H1 (cell line): ENCODE results near the gene PPAN. TPM values are rescaled to one million over a fixed set of nuclear protein-coding genes. Genes with fewer than 3 reads are reported as not detected.

ENCODE experiments used
- CTCF ChIA-PET: fragments of 300-600 bp; sonication (Branson Sonifier 250); formaldehyde crosslinking; loops from one replicate; lab custom pipeline; 2021; ENCODE audit not compliant: partially characterized antibody; lab: Charles Lee
- POLR2A ChIA-PET: fragments of 300-600 bp; sonication (Branson Sonifier 250); formaldehyde crosslinking; loops from one replicate; lab custom pipeline; 2021; ENCODE audit warnings: inconsistent platforms; ENCODE audit not compliant: partially characterized antibody; lab: Charles Lee
- DNase-seq, 2 experiments: peaks; one replicate each; pipeline versions ENCODE4 v3.0.0 to v3.0.0-alpha.2; 2010 to 2022; ENCODE audit warnings: low spot score in 2 of 2, low read depth in 1 of 2, mixed read lengths in 1 of 2
- FAIRE-seq: peaks from 2 replicates; lab custom pipeline; 2011; peaks lifted over from hg19 to GRCh38; lab: Jason Lieb, UNC
- H2AFZ ChIP-seq: 2 replicates; pipeline ENCODE4 v1.8.1; 2012; ENCODE audit warnings: low read length, inconsistent platforms
- H2AK5ac ChIP-seq: 2 replicates; pipeline ENCODE4 v1.6.1; 2013; ENCODE audit warnings: low read depth, low read length
- H2BK120ac ChIP-seq: replicated peaks from 2 replicates; pipeline ENCODE3; 2013; ENCODE audit warnings: low read depth, low read length, inconsistent platforms
- H2BK12ac ChIP-seq: 2 replicates; pipeline ENCODE4 v1.6.1; 2013; ENCODE audit warnings: low read depth, low read length
- H2BK15ac ChIP-seq: 2 replicates; pipeline ENCODE4 v1.6.1; 2013; ENCODE audit warnings: low read length
- H2BK20ac ChIP-seq: 2 replicates; pipeline ENCODE4 v1.6.1; 2013; ENCODE audit warnings: low read length
- H2BK5ac ChIP-seq: 2 replicates; pipeline ENCODE4 v1.6.1; 2013; ENCODE audit warnings: low read depth, low read length
- H3K14ac ChIP-seq: 2 replicates; pipeline ENCODE4 v1.6.1; 2013; ENCODE audit warnings: inconsistent platforms; ENCODE audit not compliant: insufficient read length
- H3K18ac ChIP-seq: 2 replicates; pipeline ENCODE4 v1.6.1; 2013; ENCODE audit warnings: low read length; ENCODE audit errors: extremely low read depth
- H3K23ac ChIP-seq: 2 replicates; pipeline ENCODE4 v1.6.1; 2013; ENCODE audit warnings: inconsistent platforms; ENCODE audit not compliant: insufficient read length
- H3K23me2 ChIP-seq: 2 replicates; pipeline ENCODE4 v1.6.1; 2013; ENCODE audit warnings: low read depth, low read length
- H3K27ac ChIP-seq: 2 replicates; pipeline ENCODE4 v1.6.1; 2011; ENCODE audit warnings: low read depth, low read length, inconsistent platforms
- H3K27me3 ChIP-seq, 4 experiments: replicated peaks in 1 of 4; 1 replicate in 1 of 4; 2 replicates in 3 of 4; pipeline versions ENCODE4 v1.6.1 to v1.8.1; 2011 to 2013; ENCODE audit warnings: low read length in 3 of 4, mild to moderate bottlenecking in 3 of 4, inconsistent platforms in 2 of 4, mixed read lengths in 2 of 4, moderate library complexity in 1 of 4; ENCODE audit not compliant: control insufficient read depth in 3 of 4, insufficient read depth in 3 of 4; ENCODE audit errors: extremely low read depth in 1 of 4
- H3K36me3 ChIP-seq, 4 experiments: 2 replicates each; pipeline versions ENCODE4 v1.6.1 to v1.8.1; 2011 to 2013; ENCODE audit warnings: mild to moderate bottlenecking in 4 of 4, low read length in 3 of 4, moderate library complexity in 2 of 4, control low read depth in 1 of 4, inconsistent platforms in 1 of 4; ENCODE audit not compliant: insufficient read depth in 4 of 4, control insufficient read depth in 2 of 4
- H3K4ac ChIP-seq: replicated peaks from 2 replicates; pipeline ENCODE3; 2013; ENCODE audit warnings: low read length, low read depth, mixed read lengths, inconsistent platforms; ENCODE audit not compliant: insufficient read length
- H3K4me1 ChIP-seq, 4 experiments: replicated peaks in 1 of 4; 1 replicate in 1 of 4; 2 replicates in 3 of 4; pipeline versions ENCODE4 v1.6.1 to v1.8.1; 2011 to 2013; ENCODE audit warnings: low read length in 3 of 4, inconsistent platforms in 2 of 4, mixed read lengths in 1 of 4; ENCODE audit not compliant: insufficient read depth in 4 of 4, control insufficient read depth in 3 of 4
- H3K4me2 ChIP-seq, 2 experiments: 2 replicates each; pipeline versions ENCODE4 v1.6.1 to v1.8.1; 2011 to 2013; ENCODE audit warnings: low read depth in 2 of 2, low read length in 2 of 2, control low read depth in 1 of 2, inconsistent platforms in 1 of 2, mild to moderate bottlenecking in 1 of 2; ENCODE audit not compliant: insufficient read depth in 1 of 2
- H3K4me3 ChIP-seq, 4 experiments: fragments of 200-600, 300-600 bp in 1 of 4; sonication (generic), shearing (Covaris generic), sonication (Bioruptor Twin) in 1 of 4; 2 replicates each; pipeline versions ENCODE4 v1.5.1 to v1.8.1; 2011 to 2016; ENCODE audit warnings: low read length in 4 of 4, low read depth in 3 of 4, control low read depth in 2 of 4, inconsistent platforms in 2 of 4, mild to moderate bottlenecking in 2 of 4, mixed read lengths in 1 of 4, moderate library complexity in 1 of 4; ENCODE audit not compliant: insufficient read depth in 2 of 4; ENCODE audit errors: extremely low read depth in 1 of 4
- H3K56ac ChIP-seq: replicated peaks from 2 replicates; pipeline ENCODE3; 2013; ENCODE audit warnings: low read depth, mild to moderate bottlenecking, mixed read lengths, low read length, inconsistent platforms; ENCODE audit not compliant: insufficient read length
- H3K79me1 ChIP-seq: 2 replicates; pipeline ENCODE4 v1.6.1; 2013; ENCODE audit warnings: low read depth, low read length, control low read depth
- H3K79me2 ChIP-seq, 2 experiments: 2 replicates each; pipeline versions ENCODE4 v1.6.1 to v1.8.1; 2012 to 2013; ENCODE audit warnings: low read length in 2 of 2, mild to moderate bottlenecking in 2 of 2, inconsistent platforms in 1 of 2; ENCODE audit not compliant: insufficient read depth in 2 of 2, control insufficient read depth in 1 of 2
- H3K9ac ChIP-seq, 4 experiments: replicated peaks in 1 of 4; 1 replicate in 1 of 4; 2 replicates in 3 of 4; pipeline versions ENCODE4 v1.6.1 to v1.8.1; 2011 to 2013; ENCODE audit warnings: low read depth in 3 of 4, low read length in 3 of 4, control low read depth in 2 of 4, mild to moderate bottlenecking in 2 of 4, moderate library complexity in 2 of 4, inconsistent platforms in 1 of 4; ENCODE audit errors: extremely low read depth in 1 of 4
- H3K9me3 ChIP-seq, 2 experiments: 2 replicates each; pipeline versions ENCODE4 v1.6.1 to v1.8.1; 2012 to 2013; ENCODE audit warnings: mild to moderate bottlenecking in 2 of 2, moderate library complexity in 2 of 2, control low read depth in 1 of 2, inconsistent platforms in 1 of 2, low read depth in 1 of 2, low read length in 1 of 2, mixed read lengths in 1 of 2; ENCODE audit not compliant: insufficient read depth in 2 of 2
- H4K20me1 ChIP-seq, 2 experiments: replicated peaks in 1 of 2; 2 replicates each; pipeline versions ENCODE3 to v1.8.1; 2011 to 2013; ENCODE audit warnings: inconsistent platforms in 2 of 2, low read length in 2 of 2, mild to moderate bottlenecking in 1 of 2; ENCODE audit not compliant: insufficient read depth in 2 of 2, control insufficient read depth in 1 of 2
- H4K5ac ChIP-seq: 2 replicates; pipeline ENCODE4 v1.6.1; 2013; ENCODE audit warnings: low read length, low read depth, mixed read lengths, inconsistent platforms; ENCODE audit not compliant: insufficient read length
- H4K8ac ChIP-seq: 2 replicates; pipeline ENCODE4 v1.8.0; 2013; ENCODE audit warnings: mild to moderate bottlenecking, moderate library complexity, low read length, inconsistent platforms; ENCODE audit not compliant: insufficient read depth; ENCODE audit errors: extremely low read depth
- H4K91ac ChIP-seq: replicated peaks from 2 replicates; pipeline ENCODE3; 2013; ENCODE audit warnings: low read length, mixed read lengths, inconsistent platforms; ENCODE audit not compliant: insufficient read length
- CEBPB ChIP-seq: IDR thresholded peaks from 2 replicates; pipeline ENCODE4 v1.6.1; 2012; ENCODE audit warnings: low read depth, low read length
- CHD2 ChIP-seq: IDR thresholded peaks from 2 replicates; pipeline ENCODE4 v1.6.1; 2012; ENCODE audit warnings: low read length, improper control_type of control experiment
- WGBS, 2 experiments: shearing (Covaris generic) in 1 of 2; methylation state at CpG; one replicate each; pipeline versions ENCODE4 v1.1.6 to v1.1.7; 2013 to 2015; ENCODE audit warnings: low lambda C conversion rate in 2 of 2, mixed read lengths in 2 of 2, inconsistent platforms in 1 of 2, low coverage in 1 of 2, missing lambda C conversion rate in 1 of 2; ENCODE audit not compliant: insufficient replicate concordance in 2 of 2, insufficient coverage in 1 of 2, insufficient read length in 1 of 2; ENCODE audit errors: extremely low coverage in 1 of 2, missing lambda C conversion rate in 1 of 2; 5-methylcytosine and 5-hydroxymethylcytosine counted together
- polyA plus RNA-seq, 7 experiments: library from polyadenylated mRNA; depleted of rRNA in 3 of 7; stranded (reverse) in 5 of 7; unstranded in 2 of 7; fragments of >200 nt in 5 of 7; fragments of 200-250 nt in 2 of 7; gene quantifications; 1 replicate in 5 of 7; 2 replicates in 1 of 7; 4 replicates in 1 of 7; pipeline versions ENCODE4 v1.2.1 to v1.2.3, GENCODE V29; 2011 to 2013; ENCODE audit warnings: missing spikeins in 2 of 7, mixed read lengths in 2 of 7
- total RNA-seq: library from RNA; stranded (reverse); fragmentation: NEBNext Ultra II Directional; extraction: Animal tissue kit (Norgen Biotek cat#: 25700); gene quantifications from 2 replicates; pipeline ENCODE4 v1.2.1, GENCODE V29; 2021

Gene PPAN
- total and polyA plus RNA-seq, 2 of the 8 experiments (the other 6 are each of a cell fraction or from before 2014, with no cell fraction given), result 48.8 to 74.4 TPM

GRCh38 chr19:10070730-10071446 lies 35.3 kb upstream of the PPAN start:
- POLR2A ChIA-PET, result interaction anchor here (0.7 to 1.3 kb wide), 3 partner anchors 39 to 45 kb away, joined by 3 read pairs; no protein-coding TSS in a partner anchor
- H4K8ac ChIP-seq, result no peak overlapping the region
- TF ChIP-seq CHD2 (no peak), CEBPB (0 out of 2 replicates have a peak, but pooled peaks have one; percentile 12)
- no peak overlapping the region for H2BK12ac ChIP-seq
- H2AK5ac ChIP-seq, result no peak overlapping the region
- CTCF ChIA-PET, result interaction anchor here (1.2 kb wide), 1 partner anchor 27 kb away, joined by 3 read pairs; no protein-coding TSS in a partner anchor
- H4K91ac ChIP-seq, result peak overlapping the region; percentile 66
- H3K18ac ChIP-seq, result no peak overlapping the region; the same call in 1 of the 2 replicates
- peaks cover 10 to 12% of the 10 kb centered on the region in 2 experiments for H3K9me3 ChIP-seq
- H3K4ac ChIP-seq, result no peak overlapping the region
- no peaks in the 10 kb centered on the region for H3K23me2 ChIP-seq
- H3K9ac ChIP-seq, result no peak overlapping the region
- no peaks in the 10 kb centered on the region for H3K27me3 ChIP-seq
- H4K5ac ChIP-seq, result no peak overlapping the region
- H3K36me3 ChIP-seq, result no peaks in the 10 kb centered on the region
- H2BK15ac ChIP-seq, result no peak overlapping the region
- H3K56ac ChIP-seq, result no peak overlapping the region
- peaks cover 0 to 10% (median 5%) of the 10 kb centered on the region in 4 experiments; a peak in 6 of 7 replicates for H3K4me1 ChIP-seq
- H2BK20ac ChIP-seq, result no peak overlapping the region
- H3K4me2 ChIP-seq, result no peak overlapping the region
- H3K4me3 ChIP-seq, result no peak overlapping the region
- no peak overlapping the region for H2AFZ ChIP-seq
- no peaks in the 10 kb centered on the region; the same call in 1 of the 2 replicates for H3K79me1 ChIP-seq
- DNase-seq (peak in 1 of 2 experiments; percentile 74), FAIRE-seq (no peak)
- H3K23ac ChIP-seq, result no peak overlapping the region
- no peak overlapping the region for H2BK120ac ChIP-seq
- no peak overlapping the region; the same call in 1 of the 2 replicates for H2BK5ac ChIP-seq
- no peaks in the 10 kb centered on the region for H4K20me1 ChIP-seq
- H3K14ac ChIP-seq, result no peak overlapping the region
- H3K79me2 ChIP-seq, result no peaks in the 10 kb centered on the region
- 81% methylated on average over 21 of the region's 22 CpGs; no CpG with 5 or more reads in 1 of the 2 experiments for WGBS, 2 experiments
- no peak overlapping the region for H3K27ac ChIP-seq
